Adrenal gland (tissue), 5 donors: ENCODE data around the gene CDCA3.

Experiments used
- POLR2A ChIP-seq, 2 donors: fragments of 450-650 bp; IDR thresholded peaks; one replicate each; pipeline ENCODE4 v1.6.1; 2017; ENCODE audit warnings: antibody characterized with exemption in 2 of 2, mild to moderate bottlenecking in 2 of 2, moderate library complexity in 1 of 2
- TF ChIP-seq, protein P1 (sequence below), 6 experiments: fragments of 450-650 bp in 4 of 6; fragments of 200-600 bp in 2 of 6; sonication (generic) in 1 of 6; IDR thresholded peaks; 1 replicate in 5 of 6; 2 replicates in 1 of 6; pipeline versions ENCODE4 v1.5.1 to v1.8.0; 2016 to 2021; ENCODE audit warnings: antibody characterized with exemption in 6 of 6, mild to moderate bottlenecking in 2 of 6, moderate library complexity in 1 of 6
- donor health status: DM: no; HTN: no; CAD: no.

DNA sequence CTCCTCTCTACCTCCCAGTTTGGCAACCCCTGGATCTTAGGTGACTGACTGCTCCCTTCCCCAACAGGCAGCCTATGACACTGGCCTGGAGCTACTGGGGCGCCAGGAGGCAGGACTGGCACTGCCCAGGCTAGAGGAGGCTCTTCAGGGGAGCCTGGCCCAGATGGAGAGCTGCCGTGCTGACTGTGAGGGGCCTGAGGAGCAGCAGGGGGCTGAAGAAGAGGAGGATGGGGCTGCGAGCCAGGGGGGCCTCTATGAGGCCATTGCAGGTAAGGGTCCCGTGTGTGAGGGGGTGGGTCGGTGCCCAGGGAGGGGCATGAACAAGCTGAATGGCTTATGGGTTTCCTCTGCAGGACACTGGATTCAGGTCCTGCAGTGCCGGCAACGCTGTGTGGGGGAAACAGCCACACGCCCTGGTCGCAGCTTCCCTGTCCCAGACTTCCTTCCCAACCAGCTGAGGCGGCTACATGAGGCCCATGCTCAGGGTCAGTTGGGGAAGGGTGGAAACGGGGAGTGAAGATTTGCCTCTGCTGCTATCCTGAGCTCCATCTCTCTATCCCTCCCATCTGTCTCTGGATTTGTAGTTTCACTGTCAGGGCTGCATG lies 20.7 kb downstream of the CDCA3 start:
- TF ChIP-seq, protein P1, sequence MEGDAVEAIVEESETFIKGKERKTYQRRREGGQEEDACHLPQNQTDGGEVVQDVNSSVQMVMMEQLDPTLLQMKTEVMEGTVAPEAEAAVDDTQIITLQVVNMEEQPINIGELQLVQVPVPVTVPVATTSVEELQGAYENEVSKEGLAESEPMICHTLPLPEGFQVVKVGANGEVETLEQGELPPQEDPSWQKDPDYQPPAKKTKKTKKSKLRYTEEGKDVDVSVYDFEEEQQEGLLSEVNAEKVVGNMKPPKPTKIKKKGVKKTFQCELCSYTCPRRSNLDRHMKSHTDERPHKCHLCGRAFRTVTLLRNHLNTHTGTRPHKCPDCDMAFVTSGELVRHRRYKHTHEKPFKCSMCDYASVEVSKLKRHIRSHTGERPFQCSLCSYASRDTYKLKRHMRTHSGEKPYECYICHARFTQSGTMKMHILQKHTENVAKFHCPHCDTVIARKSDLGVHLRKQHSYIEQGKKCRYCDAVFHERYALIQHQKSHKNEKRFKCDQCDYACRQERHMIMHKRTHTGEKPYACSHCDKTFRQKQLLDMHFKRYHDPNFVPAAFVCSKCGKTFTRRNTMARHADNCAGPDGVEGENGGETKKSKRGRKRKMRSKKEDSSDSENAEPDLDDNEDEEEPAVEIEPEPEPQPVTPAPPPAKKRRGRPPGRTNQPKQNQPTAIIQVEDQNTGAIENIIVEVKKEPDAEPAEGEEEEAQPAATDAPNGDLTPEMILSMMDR (IDR thresholded peaks at IDR 0.05) = no peak
- TF ChIP-seq POLR2A (IDR thresholded peaks at IDR 0.05) = no peak
